AG08396 (cell line): ENCODE measurements around the gene IKZF4.

Experiments used
- DNase-seq: peaks from one replicate; pipeline ENCODE4 v3.0.0; 2012; ENCODE audit warnings: low spot score, mixed read lengths

IKZF4 gene

GRCh38 chr12:56082967-56083366, 62.1 kb downstream of the IKZF4 start:
- DNase-seq, result no peak

- no peak for DNase-seq
These were observed 64.2 kb downstream of the IKZF4 start for GRCh38 chr12:56084958-56085543.

- DNase-seq, result no peak
These were observed 65.3 kb downstream of the IKZF4 start for GRCh38 chr12:56086096-56086495.

GRCh38 chr12:56086608-56087007, 65.8 kb downstream of the IKZF4 start:
- DNase-seq, result no peak

- no peak for DNase-seq
These were observed 66.4 kb downstream of the IKZF4 start for GRCh38 chr12:56087220-56087619.
